Head of caudate nucleus (tissue), 42 donors: ENCODE results near the gene NCR2.
"Not testable (repeated sequence)": the region's sequence is repeated elsewhere in the genome, so short reads cannot be mapped to it uniquely, and the experiment has no call there.

Experiments
- DNase-seq, 42 donors: peaks; one replicate each; pipeline versions ENCODE4 v3.0.0 to v3.0.0-alpha.2; 2020 to 2021; ENCODE audit warnings: mixed read lengths in 7 of 42
- intact Hi-C: fragments of 100-400 bp; cut with DNase I; formaldehyde crosslinking; loops from one replicate; pipeline ENCODE4 v1.15.0; 2022

NCR2 gene

GRCh38 chr6:41335296-41335695 lies at the start of gene NCR2:
TSS of gene NCR2 (plus strand) at chr6:41335608. CDS start at chr6:41335877, 269 bp downstream.
- intact Hi-C loops = no loop called here
- DNase-seq = no peak

- intact Hi-C loops = no loop called here
- DNase-seq = peak in 13 of 42 donors; percentile 17 to 66 (median 37)
Measured at GRCh38 chr6:41286544-41287346, 48.7 kb upstream of the NCR2 start, which contains the start of gene TREM1. TSS of gene TREM1 (minus strand) at chr6:41286682. CDS start at chr6:41286655, 27 bp downstream.

GRCh38 chr6:41288030-41288753 lies 47.2 kb upstream of the NCR2 start:
- peak in 3 of 42 donors; percentile 20 to 29 (median 28) for DNase-seq
- intact Hi-C loops = no loop called here

- intact Hi-C loops = no loop called here
- no peak for DNase-seq
Measured at GRCh38 chr6:41288754-41289129, 46.7 kb upstream of the NCR2 start.

GRCh38 chr6:41289815-41290214 lies 45.6 kb upstream of the NCR2 start:
- no peak for DNase-seq
- intact Hi-C loops = no loop called here

GRCh38 chr6:41291717-41292116 lies 43.7 kb upstream of the NCR2 start:
- no peak for DNase-seq
- intact Hi-C loops = no loop called here

GRCh38 chr6:41294214-41294872 lies 41.1 kb upstream of the NCR2 start:
- intact Hi-C loops = no loop called here
- no peak for DNase-seq

GRCh38 chr6:41297248-41297647 lies 38.2 kb upstream of the NCR2 start:
- intact Hi-C loops, DNase-seq: not testable (repeated sequence)

GRCh38 chr6:41298785-41299502 lies 36.5 kb upstream of the NCR2 start:
- intact Hi-C loops = no loop called here
- DNase-seq = no peak

GRCh38 chr6:41302638-41303037 lies 32.8 kb upstream of the NCR2 start:
- DNase-seq = no peak
- intact Hi-C loops = loop anchor here (10.0 kb wide), 1 partner anchor 208 kb away; no protein-coding TSS in a partner anchor

GRCh38 chr6:41306187-41306854 lies 29.1 kb upstream of the NCR2 start:
- intact Hi-C loops = loop anchor here (10.0 kb wide), 1 partner anchor 212 kb away; no protein-coding TSS in a partner anchor
- peak in 28 of 42 donors; percentile 18 to 80 (median 50) for DNase-seq

GRCh38 chr6:41315203-41315602 lies 20.2 kb upstream of the NCR2 start:
- intact Hi-C loops = no loop called here
- no peak for DNase-seq

- intact Hi-C loops = no loop called here
- DNase-seq = no peak
Measured at GRCh38 chr6:41315943-41316620, 19.3 kb upstream of the NCR2 start.

GRCh38 chr6:41318261-41318653 lies 17.2 kb upstream of the NCR2 start:
- DNase-seq = no peak
- intact Hi-C loops = no loop called here

GRCh38 chr6:41318654-41319565 lies 16.5 kb upstream of the NCR2 start:
- intact Hi-C loops = no loop called here
- peak; percentile 59 to 89 (median 80) for DNase-seq

- intact Hi-C loops = no loop called here
- DNase-seq = no peak
Measured at GRCh38 chr6:41321183-41321582, 14.2 kb upstream of the NCR2 start.
